H9 (cell line): ENCODE results near the gene SCARB2. TPM values are rescaled to one million over a fixed set of nuclear protein-coding genes. Genes with fewer than 3 reads are reported as not detected.

Experiments used
- DNase-seq: peaks from one replicate; pipeline ENCODE4 v3.0.0-alpha.2; 2017
- H2AFZ ChIP-seq: one replicate; pipeline ENCODE4 v1.6.1; 2013; ENCODE audit warnings: mild to moderate bottlenecking, low read length, control low read depth, moderate library complexity
- H2AK5ac ChIP-seq: 2 replicates; pipeline ENCODE4 v1.6.1; 2013; ENCODE audit warnings: low read length, control low read depth, mixed read lengths; ENCODE audit not compliant: insufficient read length
- H2BK120ac ChIP-seq: one replicate; pipeline ENCODE4 v1.6.1; 2013; ENCODE audit warnings: low read depth, mild to moderate bottlenecking, low read length, control low read depth, inconsistent platforms; ENCODE audit not compliant: poor library complexity, severe bottlenecking
- H2BK12ac ChIP-seq: 2 replicates; pipeline ENCODE4 v1.6.1; 2013; ENCODE audit warnings: low read length, control low read depth, mixed read lengths, low read depth; ENCODE audit not compliant: insufficient read length
- H2BK15ac ChIP-seq: 2 replicates; pipeline ENCODE4 v1.6.1; 2013; ENCODE audit warnings: low read depth, low read length, control low read depth
- H2BK20ac ChIP-seq: one replicate; pipeline ENCODE4 v1.6.1; 2013; ENCODE audit warnings: low read depth, mild to moderate bottlenecking, low read length, control low read depth, inconsistent platforms; ENCODE audit not compliant: poor library complexity, severe bottlenecking
- H2BK5ac ChIP-seq: 2 replicates; pipeline ENCODE4 v1.6.1; 2013; ENCODE audit warnings: low read length, control low read depth, mixed read lengths; ENCODE audit not compliant: insufficient read length
- H3K14ac ChIP-seq: 2 replicates; pipeline ENCODE4 v1.6.1; 2013; ENCODE audit warnings: low read length, control low read depth; ENCODE audit not compliant: insufficient read depth
- H3K18ac ChIP-seq: 2 replicates; pipeline ENCODE4 v1.6.1; 2013; ENCODE audit warnings: low read depth, mild to moderate bottlenecking, mixed read lengths, low read length, control low read depth; ENCODE audit not compliant: insufficient read length
- H3K23ac ChIP-seq: 2 replicates; pipeline ENCODE4 v1.6.1; 2013; ENCODE audit warnings: low read length, control low read depth, mixed read lengths, low read depth; ENCODE audit not compliant: insufficient read length
- H3K23me2 ChIP-seq: 2 replicates; pipeline ENCODE4 v1.6.1; 2013; ENCODE audit warnings: low read depth, mild to moderate bottlenecking, mixed read lengths, low read length, control low read depth; ENCODE audit not compliant: insufficient read length, poor library complexity, severe bottlenecking
- H3K27ac ChIP-seq: 2 replicates; pipeline ENCODE4 v1.5.1; 2013; ENCODE audit warnings: low read length, control low read depth, mixed read lengths, low read depth; ENCODE audit not compliant: insufficient read length
- H3K27me3 ChIP-seq: 2 replicates; pipeline ENCODE4 v1.6.1; 2013; ENCODE audit warnings: low read length, control low read depth, inconsistent platforms; ENCODE audit not compliant: insufficient read depth
- H3K4ac ChIP-seq: 2 replicates; pipeline ENCODE4 v1.6.1; 2013; ENCODE audit warnings: low read depth, mild to moderate bottlenecking, control low read depth, inconsistent platforms, low read length, moderate library complexity
- H3K4me1 ChIP-seq: 2 replicates; pipeline ENCODE4 v1.6.1; 2013; ENCODE audit warnings: low read length, control low read depth, inconsistent platforms; ENCODE audit not compliant: insufficient read depth
- H3K4me2 ChIP-seq: 2 replicates; pipeline ENCODE4 v1.6.1; 2013; ENCODE audit warnings: low read length, control low read depth, mixed read lengths; ENCODE audit not compliant: insufficient read length, insufficient read depth
- H3K56ac ChIP-seq: 2 replicates; pipeline ENCODE4 v1.6.1; 2013; ENCODE audit warnings: low read depth, mild to moderate bottlenecking, mixed read lengths, low read length, control low read depth; ENCODE audit not compliant: insufficient read length
- H3K79me1 ChIP-seq: 2 replicates; pipeline ENCODE4 v1.6.1; 2013; ENCODE audit warnings: low read depth, mild to moderate bottlenecking, moderate library complexity, low read length, control low read depth, inconsistent platforms; ENCODE audit not compliant: insufficient read depth, poor library complexity, severe bottlenecking
- H3K79me2 ChIP-seq: 2 replicates; pipeline ENCODE4 v1.6.1; 2013; ENCODE audit warnings: low read length, control low read depth, inconsistent platforms; ENCODE audit not compliant: insufficient read depth
- H3K9ac ChIP-seq: 2 replicates; pipeline ENCODE4 v1.6.1; 2013; ENCODE audit warnings: low read length, control low read depth, mixed read lengths; ENCODE audit not compliant: insufficient read length; ENCODE audit errors: extremely low read depth
- H3K9me3 ChIP-seq: one replicate; pipeline ENCODE4 v1.6.1; 2013; ENCODE audit warnings: low read depth, low read length, inconsistent platforms; ENCODE audit not compliant: control insufficient read depth
- H3T11ph ChIP-seq: one replicate; pipeline ENCODE4 v1.6.1; 2013; ENCODE audit warnings: mild to moderate bottlenecking, low read length, control low read depth, inconsistent platforms
- H4K20me1 ChIP-seq: one replicate; pipeline ENCODE4 v1.6.1; 2013; ENCODE audit not compliant: control insufficient read depth, insufficient read length, insufficient read depth
- H4K5ac ChIP-seq: 2 replicates; pipeline ENCODE4 v1.6.1; 2013; ENCODE audit warnings: low read depth, mild to moderate bottlenecking, mixed read lengths, low read length, control low read depth; ENCODE audit not compliant: insufficient read length
- H4K8ac ChIP-seq: replicated peaks from 2 replicates; pipeline ENCODE4 v1.6.1; 2013; ENCODE audit warnings: low read length, control low read depth, mixed read lengths, low read depth; ENCODE audit not compliant: insufficient read length
- H4K91ac ChIP-seq: 2 replicates; pipeline ENCODE4 v1.6.1; 2013; ENCODE audit warnings: low read depth, mild to moderate bottlenecking, moderate library complexity, mixed read lengths, low read length, control low read depth; ENCODE audit not compliant: insufficient read length
- H3K27ac Mint-ChIP-seq, 3 experiments: 2 replicates in 2 of 3; 3 replicates in 1 of 3; pipeline ENCODE4 v1.8.0; 2020 to 2021; ENCODE audit warnings: mixed read lengths in 3 of 3, mild to moderate bottlenecking in 1 of 3, moderate library complexity in 1 of 3
- H3K27me3 Mint-ChIP-seq: 2 replicates; pipeline ENCODE4 v1.8.0; 2021; ENCODE audit warnings: low read depth, mild to moderate bottlenecking, moderate library complexity, mixed read lengths
- H3K36me3 Mint-ChIP-seq, 3 experiments: 2 replicates in 2 of 3; 3 replicates in 1 of 3; pipeline ENCODE4 v1.8.0; 2020 to 2021; ENCODE audit warnings: low read depth in 3 of 3, mixed read lengths in 3 of 3; ENCODE audit not compliant: insufficient read depth in 1 of 3
- H3K4me1 Mint-ChIP-seq, 2 experiments: 2 replicates each; pipeline ENCODE4 v1.8.0; 2020; ENCODE audit warnings: mixed read lengths in 2 of 2
- H3K4me3 Mint-ChIP-seq, 2 experiments: 2 replicates in 1 of 2; 3 replicates in 1 of 2; pipeline ENCODE4 v1.8.0; 2020 to 2021; ENCODE audit warnings: mild to moderate bottlenecking in 2 of 2, mixed read lengths in 2 of 2, moderate library complexity in 1 of 2
- H3K9me3 Mint-ChIP-seq, 2 experiments: 2 replicates in 1 of 2; 3 replicates in 1 of 2; pipeline ENCODE4 v1.8.0; 2020; ENCODE audit warnings: mild to moderate bottlenecking in 2 of 2, mixed read lengths in 2 of 2, moderate library complexity in 1 of 2
- WGBS: extraction: QIAGEN DNeasy Blood & Tissue Kit; methylation state at CpG from one replicate; pipeline ENCODE4 v1.1.7; 2013; ENCODE audit warnings: missing lambda C conversion rate, low lambda C conversion rate, mixed read lengths; ENCODE audit not compliant: insufficient read length; ENCODE audit errors: extremely low coverage; 5-methylcytosine and 5-hydroxymethylcytosine counted together
- total RNA-seq: library from RNA; stranded (reverse); gene quantifications from 2 replicates; pipeline ENCODE4 v1.2.1, GENCODE V29; 2021
- TF ChIP-seq, protein P1 (sequence below): fragments of 200-600 bp; sonication (generic); conservative IDR thresholded peaks from 3 replicates; pipeline ENCODE4 v1.8.0; 2021; ENCODE audit warnings: antibody characterized with exemption, mild to moderate bottlenecking

SCARB2 gene
- total RNA-seq, 1 experiment from 2014 or later, result 36.4 TPM

DNA sequence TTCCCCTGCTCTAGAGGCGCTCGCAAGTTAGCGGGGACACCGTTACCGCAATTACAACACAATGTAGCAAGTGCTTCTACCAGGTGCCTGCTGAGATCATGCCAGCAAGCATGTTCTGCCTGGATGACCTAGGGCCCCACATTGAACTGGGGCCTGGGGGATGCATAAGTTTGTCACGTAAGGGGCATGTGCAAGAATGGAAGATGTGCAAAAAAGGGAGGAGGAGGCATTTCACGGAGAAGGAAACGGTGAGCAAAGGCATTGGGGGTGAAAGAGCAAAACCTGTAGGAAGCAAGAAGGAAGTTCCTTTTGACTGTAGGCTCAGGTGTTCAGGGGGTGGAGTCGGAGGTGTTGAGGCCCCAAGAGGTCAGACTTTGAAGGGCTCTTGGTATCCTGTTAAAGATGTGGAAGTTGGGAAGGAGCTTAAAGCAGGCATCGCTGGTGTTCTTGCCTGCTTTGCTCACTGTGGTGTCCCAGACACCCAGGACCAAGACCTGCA is 602 bp upstream of the SCARB2 start:
- no peak overlapping the region for H2AFZ ChIP-seq
- H3K14ac ChIP-seq, result peak overlapping the region; percentile 44; the same call in 1 of the 2 replicates
- no peak overlapping the region for H2BK12ac ChIP-seq
- peak overlapping the region; percentile 88 for H3K4me2 ChIP-seq
- no peak overlapping the region for H3K56ac ChIP-seq
- no peaks in the 10 kb centered on the region for H3K27me3 ChIP-seq
- no peaks in the 10 kb centered on the region for H3K9me3 Mint-ChIP-seq
- no peak overlapping the region for H2BK120ac ChIP-seq
- no CpG with 5 or more reads among the region's 10 CpGs for WGBS
- peak overlapping the region; percentile 78 to 82 for H3K4me3 Mint-ChIP-seq
- H2BK20ac ChIP-seq, result no peak overlapping the region
- H4K8ac ChIP-seq, result no peak overlapping the region
- no peak overlapping the region for H3T11ph ChIP-seq
- no peak overlapping the region for H2AK5ac ChIP-seq
- no peaks in the 10 kb centered on the region for H4K20me1 ChIP-seq
- H3K27ac ChIP-seq, result peak overlapping the region; percentile 29
- H3K4me1 Mint-ChIP-seq, result peaks cover 43 to 45% of the 10 kb centered on the region in 2 experiments
- no peak overlapping the region for H3K4ac ChIP-seq
- peak overlapping the region; percentile 49 for H3K18ac ChIP-seq
- no peak overlapping the region for H4K91ac ChIP-seq
- no peak overlapping the region for H3K23ac ChIP-seq
- H3K79me1 ChIP-seq, result no peaks in the 10 kb centered on the region
- no peak overlapping the region for H2BK15ac ChIP-seq
- TF ChIP-seq, protein P1, sequence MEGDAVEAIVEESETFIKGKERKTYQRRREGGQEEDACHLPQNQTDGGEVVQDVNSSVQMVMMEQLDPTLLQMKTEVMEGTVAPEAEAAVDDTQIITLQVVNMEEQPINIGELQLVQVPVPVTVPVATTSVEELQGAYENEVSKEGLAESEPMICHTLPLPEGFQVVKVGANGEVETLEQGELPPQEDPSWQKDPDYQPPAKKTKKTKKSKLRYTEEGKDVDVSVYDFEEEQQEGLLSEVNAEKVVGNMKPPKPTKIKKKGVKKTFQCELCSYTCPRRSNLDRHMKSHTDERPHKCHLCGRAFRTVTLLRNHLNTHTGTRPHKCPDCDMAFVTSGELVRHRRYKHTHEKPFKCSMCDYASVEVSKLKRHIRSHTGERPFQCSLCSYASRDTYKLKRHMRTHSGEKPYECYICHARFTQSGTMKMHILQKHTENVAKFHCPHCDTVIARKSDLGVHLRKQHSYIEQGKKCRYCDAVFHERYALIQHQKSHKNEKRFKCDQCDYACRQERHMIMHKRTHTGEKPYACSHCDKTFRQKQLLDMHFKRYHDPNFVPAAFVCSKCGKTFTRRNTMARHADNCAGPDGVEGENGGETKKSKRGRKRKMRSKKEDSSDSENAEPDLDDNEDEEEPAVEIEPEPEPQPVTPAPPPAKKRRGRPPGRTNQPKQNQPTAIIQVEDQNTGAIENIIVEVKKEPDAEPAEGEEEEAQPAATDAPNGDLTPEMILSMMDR, result no peak
- no peak overlapping the region for H2BK5ac ChIP-seq
- peaks cover 15% of the 10 kb centered on the region for H3K27me3 Mint-ChIP-seq
- H4K5ac ChIP-seq, result no peak overlapping the region
- peak overlapping the region; percentile 30 to 83 (median 40) for H3K27ac Mint-ChIP-seq
- no peaks in the 10 kb centered on the region; a peak in 1 of 7 replicates for H3K36me3 Mint-ChIP-seq
- peak overlapping the region; percentile 37 for H3K9ac ChIP-seq
- H3K9me3 ChIP-seq, result no peaks in the 10 kb centered on the region
- H3K23me2 ChIP-seq, result peaks cover 10% of the 10 kb centered on the region
- peaks cover 7% of the 10 kb centered on the region; the same call in 1 of the 2 replicates for H3K4me1 ChIP-seq
- H3K79me2 ChIP-seq, result no peaks in the 10 kb centered on the region; the same call in 1 of the 2 replicates
- DNase-seq, result peak; percentile 52
